Germinal center (tissue), 1 donor: ENCODE results near the gene TIMP3.
"Not testable (repeated sequence)": the region's sequence is repeated elsewhere in the genome, so short reads cannot be mapped to it uniquely, and the experiment has no call there.

ENCODE experiments used
- DNase-seq: peaks from one replicate; pipeline ENCODE4 v3.0.0; 2012; ENCODE audit warnings: mixed read lengths, low spot score

The TIMP3 gene

GRCh38 chr22:32801537-32802236 lies at the start of gene TIMP3:
TIMP3 (plus strand) TSS chr22:32801705; CDS start chr22:32802002, 297 bp downstream.
- DNase-seq = peak; percentile 29

- DNase-seq = no peak
Observed at GRCh38 chr22:32752326-32752725, 49.2 kb upstream of the TIMP3 start.

GRCh38 chr22:32752816-32753520 lies 48.5 kb upstream of the TIMP3 start:
- no peak for DNase-seq

- no peak for DNase-seq
Observed at GRCh38 chr22:32753591-32753990, 47.9 kb upstream of the TIMP3 start.

GRCh38 chr22:32754413-32755041 lies 47.0 kb upstream of the TIMP3 start:
- no peak for DNase-seq

- DNase-seq = not testable (repeated sequence)
Observed at GRCh38 chr22:32757086-32757762, 44.3 kb upstream of the TIMP3 start.

- no peak for DNase-seq
Observed at GRCh38 chr22:32758866-32759385, 42.6 kb upstream of the TIMP3 start.

- DNase-seq = no peak
Observed at GRCh38 chr22:32760396-32760795, 41.1 kb upstream of the TIMP3 start.

GRCh38 chr22:32760815-32761214 lies 40.7 kb upstream of the TIMP3 start:
- no peak for DNase-seq

- DNase-seq = no peak
Observed at GRCh38 chr22:32761251-32761903, 40.1 kb upstream of the TIMP3 start.

- DNase-seq = no peak
Observed at GRCh38 chr22:32764330-32765131, 37.0 kb upstream of the TIMP3 start.

- no peak for DNase-seq
Observed at GRCh38 chr22:32765132-32765618, 36.3 kb upstream of the TIMP3 start.

GRCh38 chr22:32771756-32772155 lies 29.7 kb upstream of the TIMP3 start:
- DNase-seq = no peak

GRCh38 chr22:32775957-32776356 lies 25.5 kb upstream of the TIMP3 start:
- no peak for DNase-seq

GRCh38 chr22:32776397-32776796 lies 25.1 kb upstream of the TIMP3 start:
- DNase-seq = no peak

- DNase-seq = no peak
Observed at GRCh38 chr22:32776802-32777201, 24.7 kb upstream of the TIMP3 start.

GRCh38 chr22:32777987-32778386 lies 23.5 kb upstream of the TIMP3 start:
- no peak for DNase-seq

GRCh38 chr22:32780726-32781310 lies 20.7 kb upstream of the TIMP3 start:
- no peak for DNase-seq

GRCh38 chr22:32781695-32782094 lies 19.8 kb upstream of the TIMP3 start:
- no peak for DNase-seq

- DNase-seq = no peak
Observed at GRCh38 chr22:32785321-32786026, 16.0 kb upstream of the TIMP3 start.
